Stimulated activated memory B cell treated with anti-CD40 and anti-IgM and Interleukin-4, amounts not matched to agents 10 μg/mL and 1 μg/mL and 100 μg/mL, for 72 hours (primary cell): ENCODE results near the gene KLHL1.
"Not testable (repeated sequence)": the region's sequence is repeated elsewhere in the genome, so short reads cannot be mapped to it uniquely, and the experiment has no call there.

Experiments used
- ATAC-seq: fragments of 150-1000 bp; cut with Tn5 transposase; 2 replicates; pipeline ENCODE4 v1.10.0; 2021
- H3K27ac Mint-ChIP-seq: one replicate; pipeline ENCODE4 v1.8.0; 2022; ENCODE audit warnings: mild to moderate bottlenecking, mixed read lengths
- H3K27me3 Mint-ChIP-seq: one replicate; pipeline ENCODE4 v1.8.0; 2022; ENCODE audit warnings: mixed read lengths
- H3K36me3 Mint-ChIP-seq: one replicate; pipeline ENCODE4 v1.8.0; 2022; ENCODE audit warnings: mixed read lengths
- H3K4me1 Mint-ChIP-seq: one replicate; pipeline ENCODE4 v1.8.0; 2022; ENCODE audit warnings: mixed read lengths
- H3K4me3 Mint-ChIP-seq: one replicate; pipeline ENCODE4 v1.8.0; 2022; ENCODE audit warnings: mild to moderate bottlenecking, moderate library complexity, mixed read lengths
- H3K9me3 Mint-ChIP-seq: one replicate; pipeline ENCODE4 v1.8.0; 2022; ENCODE audit warnings: mixed read lengths

Gene KLHL1, protein sequence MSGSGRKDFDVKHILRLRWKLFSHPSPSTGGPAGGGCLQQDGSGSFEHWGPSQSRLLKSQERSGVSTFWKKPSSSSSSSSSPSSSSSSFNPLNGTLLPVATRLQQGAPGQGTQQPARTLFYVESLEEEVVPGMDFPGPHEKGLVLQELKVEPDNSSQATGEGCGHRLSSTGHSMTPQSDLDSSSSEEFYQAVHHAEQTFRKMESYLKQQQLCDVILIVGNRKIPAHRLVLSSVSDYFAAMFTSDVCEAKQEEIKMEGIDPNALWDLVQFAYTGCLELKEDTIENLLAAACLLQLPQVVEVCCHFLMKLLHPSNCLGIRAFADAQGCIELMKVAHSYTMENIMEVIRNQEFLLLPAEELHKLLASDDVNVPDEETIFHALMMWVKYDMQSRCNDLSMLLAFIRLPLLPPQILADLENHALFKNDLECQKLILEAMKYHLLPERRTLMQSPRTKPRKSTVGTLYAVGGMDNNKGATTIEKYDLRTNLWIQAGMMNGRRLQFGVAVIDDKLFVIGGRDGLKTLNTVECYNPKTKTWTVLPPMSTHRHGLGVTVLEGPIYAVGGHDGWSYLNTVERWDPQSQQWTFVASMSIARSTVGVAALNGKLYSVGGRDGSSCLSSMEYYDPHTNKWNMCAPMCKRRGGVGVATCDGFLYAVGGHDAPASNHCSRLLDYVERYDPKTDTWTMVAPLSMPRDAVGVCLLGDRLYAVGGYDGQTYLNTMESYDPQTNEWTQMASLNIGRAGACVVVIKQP

GRCh38 chr13:70108356-70109105 lies at the start of gene KLHL1:
KLHL1 (minus strand) TSS chr13:70108452; CDS start chr13:70107699, 753 bp downstream.
- no peaks in the 10 kb centered on the region for H3K27me3 Mint-ChIP-seq
- H3K4me3 Mint-ChIP-seq = no peak within 1 kb of the TSS
- no peaks in the 10 kb centered on the region for H3K36me3 Mint-ChIP-seq
- no peak within 1 kb of the TSS for H3K27ac Mint-ChIP-seq
- no peak for ATAC-seq
- H3K9me3 Mint-ChIP-seq = peaks cover 8% of the 10 kb centered on the region
- H3K4me1 Mint-ChIP-seq = no peaks in the 10 kb centered on the region

- H3K9me3 Mint-ChIP-seq, H3K4me1 Mint-ChIP-seq, H3K27me3 Mint-ChIP-seq, H3K27ac Mint-ChIP-seq, H3K4me3 Mint-ChIP-seq, ATAC-seq, H3K36me3 Mint-ChIP-seq: not testable (repeated sequence)
Measured at GRCh38 chr13:70142658-70143057, 34.4 kb upstream of the KLHL1 start.

- Mint-ChIP-seq H3K27ac (no peak overlapping the region), H3K27me3 (no peaks in the 10 kb centered on the region), H3K4me3 (no peak overlapping the region), H3K4me1 (no peaks in the 10 kb centered on the region), H3K9me3 (peaks cover 4% of the 10 kb centered on the region), H3K36me3 (no peaks in the 10 kb centered on the region)
- ATAC-seq = no peak
Measured at GRCh38 chr13:70128098-70128497, 19.8 kb upstream of the KLHL1 start.

DNA sequence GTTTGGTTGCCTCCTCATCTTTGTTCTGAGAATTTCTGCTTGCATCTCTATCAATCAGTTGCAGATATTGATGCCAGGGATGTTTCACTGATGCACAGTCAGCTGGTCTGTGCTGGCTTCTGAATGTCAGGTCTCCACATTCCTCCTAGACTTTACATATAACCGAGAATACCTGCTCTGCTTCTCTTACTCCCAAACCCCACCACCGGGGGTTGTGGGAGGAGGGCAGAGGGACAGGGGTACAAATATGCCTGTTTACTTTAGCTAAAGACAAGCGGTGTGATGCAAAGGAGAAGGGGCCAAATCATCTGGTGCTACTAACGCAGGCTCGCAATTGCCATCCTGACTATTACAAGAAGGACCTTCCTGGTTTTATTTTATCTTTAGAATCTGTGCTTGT lies 17.4 kb upstream of the KLHL1 start:
- peaks cover 4% of the 10 kb centered on the region for H3K9me3 Mint-ChIP-seq

GRCh38 chr13:70117338-70117905 lies 9.2 kb upstream of the KLHL1 start:
- Mint-ChIP-seq H3K27ac (no peak overlapping the region), H3K4me1 (no peaks in the 10 kb centered on the region), H3K27me3 (no peaks in the 10 kb centered on the region), H3K9me3 (no peaks in the 10 kb centered on the region), H3K36me3 (no peaks in the 10 kb centered on the region), H3K4me3 (no peak overlapping the region)
- ATAC-seq = no peak

More for the DNA sequence above, 17.4 kb upstream of the KLHL1 start:
- no peak for ATAC-seq
- no peaks in the 10 kb centered on the region for H3K4me1 Mint-ChIP-seq
- no peak overlapping the region for H3K27ac Mint-ChIP-seq
- H3K27me3 Mint-ChIP-seq = no peaks in the 10 kb centered on the region
- H3K36me3 Mint-ChIP-seq = no peaks in the 10 kb centered on the region
- no peak overlapping the region for H3K4me3 Mint-ChIP-seq

DNA sequence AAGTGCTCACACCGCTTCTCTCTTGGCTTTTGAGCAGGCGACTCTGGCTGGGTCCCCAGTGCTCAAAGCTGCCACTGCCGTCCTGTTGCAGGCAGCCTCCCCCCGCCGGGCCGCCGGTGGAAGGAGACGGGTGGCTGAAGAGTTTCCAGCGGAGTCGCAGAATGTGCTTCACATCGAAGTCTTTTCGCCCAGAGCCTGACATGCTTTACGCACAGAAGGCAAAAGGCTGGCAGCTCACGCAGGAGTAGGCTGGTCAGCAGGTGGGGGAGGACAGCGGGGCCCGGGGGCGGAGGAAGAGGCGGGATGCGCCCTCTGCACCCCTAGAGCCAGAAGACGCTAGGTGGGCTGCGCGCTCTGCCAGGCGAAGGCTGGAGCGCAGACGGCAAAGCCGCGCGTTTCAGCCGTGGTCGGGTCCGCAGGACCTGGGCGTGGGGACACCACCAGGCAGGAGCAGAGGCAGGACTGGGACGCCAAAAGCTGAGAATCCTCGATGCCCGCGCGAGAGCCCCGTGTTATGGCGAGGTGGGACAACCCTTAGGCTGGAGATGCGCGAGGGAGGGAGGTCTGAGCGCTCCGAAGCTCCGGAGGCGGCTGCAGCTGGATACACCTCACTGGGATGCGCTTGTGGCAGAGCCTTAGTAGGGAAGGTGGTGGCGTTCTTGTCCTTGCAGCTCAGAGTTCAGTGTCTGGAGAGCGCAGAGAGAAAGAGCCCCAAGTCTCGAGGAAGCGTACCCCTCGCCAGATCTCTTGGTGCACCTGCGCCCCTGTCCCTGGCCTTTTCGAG lies 562 bp downstream of the KLHL1 start, which contains the start of gene ATXN8OS:
ATXN8OS (plus strand) TSS at position 329 of the 784 bp plus-strand sequence.
- peaks cover 13% of the 10 kb centered on the region for H3K9me3 Mint-ChIP-seq
- no peaks in the 10 kb centered on the region for H3K4me1 Mint-ChIP-seq
- no peak within 1 kb of the TSS for H3K4me3 Mint-ChIP-seq
- ATAC-seq = peak; percentile 45
- no peaks in the 10 kb centered on the region for H3K27me3 Mint-ChIP-seq
- H3K27ac Mint-ChIP-seq = no peak within 1 kb of the TSS
- no peaks in the 10 kb centered on the region for H3K36me3 Mint-ChIP-seq

DNA sequence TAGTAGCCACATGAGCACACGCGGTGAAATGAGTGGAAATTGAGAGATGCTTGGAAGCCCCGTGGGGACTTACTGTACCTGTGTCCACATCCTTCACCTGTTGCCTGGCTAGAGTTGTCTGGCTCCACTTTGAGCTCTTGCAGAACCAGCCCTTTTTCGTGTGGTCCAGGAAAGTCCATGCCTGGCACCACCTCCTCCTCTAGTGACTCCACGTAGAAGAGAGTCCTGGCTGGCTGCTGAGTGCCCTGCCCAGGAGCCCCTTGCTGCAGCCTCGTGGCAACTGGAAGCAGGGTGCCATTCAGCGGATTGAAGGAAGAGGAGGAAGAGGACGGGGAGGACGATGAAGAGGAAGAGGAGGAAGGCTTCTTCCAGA lies 1.1 kb downstream of the KLHL1 start:
- Mint-ChIP-seq H3K4me3 (no peak overlapping the region), H3K27me3 (no peaks in the 10 kb centered on the region), H3K27ac (no peak overlapping the region), H3K36me3 (no peaks in the 10 kb centered on the region), H3K9me3 (peaks cover 13% of the 10 kb centered on the region), H3K4me1 (no peaks in the 10 kb centered on the region)
- no peak for ATAC-seq

DNA sequence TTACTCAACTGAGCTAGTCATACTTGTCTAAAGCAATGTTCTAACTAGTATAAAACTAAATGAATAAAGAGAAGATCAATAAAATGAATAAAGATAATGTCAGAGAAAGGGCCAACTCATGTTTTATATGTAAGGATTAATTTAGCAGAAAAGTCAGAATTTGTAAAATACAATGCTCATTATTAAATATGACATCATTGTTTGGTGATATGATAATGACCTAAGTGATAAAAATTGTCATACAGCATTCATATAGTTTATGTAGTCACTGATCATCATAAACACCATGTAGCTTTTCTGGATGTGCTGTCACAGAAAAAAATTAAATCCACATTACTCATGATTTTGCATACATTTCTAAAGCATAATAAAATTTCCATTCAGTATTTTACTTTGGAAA lies 3.8 kb downstream of the KLHL1 start:
- Mint-ChIP-seq H3K27ac (no peak overlapping the region), H3K9me3 (peaks cover 7% of the 10 kb centered on the region), H3K27me3 (no peaks in the 10 kb centered on the region), H3K4me1 (no peaks in the 10 kb centered on the region), H3K4me3 (no peak overlapping the region), H3K36me3 (no peaks in the 10 kb centered on the region)
- ATAC-seq = no peak

DNA sequence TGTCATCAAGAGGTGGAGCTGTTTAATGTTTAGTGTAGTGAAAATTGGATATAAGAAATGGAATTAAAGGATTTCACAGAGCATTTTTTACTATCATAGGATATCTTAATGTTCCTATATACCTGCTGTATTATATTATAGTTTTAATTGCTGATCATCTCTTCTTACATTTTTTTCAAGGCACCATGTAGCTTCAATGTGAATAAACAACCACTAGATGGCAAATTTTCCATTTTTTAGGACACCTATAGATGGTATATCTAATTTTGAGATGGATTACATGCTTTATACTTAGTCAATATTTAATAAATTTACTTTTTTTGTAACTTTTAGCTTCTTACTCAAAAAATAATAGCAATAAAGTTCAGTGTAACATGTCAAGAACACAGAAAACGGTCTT lies 9.6 kb downstream of the KLHL1 start:
- no peak overlapping the region for H3K4me3 Mint-ChIP-seq
- ATAC-seq = no peak
- no peak overlapping the region for H3K27ac Mint-ChIP-seq
- no peaks in the 10 kb centered on the region for H3K36me3 Mint-ChIP-seq
- no peaks in the 10 kb centered on the region for H3K27me3 Mint-ChIP-seq
- H3K4me1 Mint-ChIP-seq = no peaks in the 10 kb centered on the region
- H3K9me3 Mint-ChIP-seq = peaks cover 5% of the 10 kb centered on the region

DNA sequence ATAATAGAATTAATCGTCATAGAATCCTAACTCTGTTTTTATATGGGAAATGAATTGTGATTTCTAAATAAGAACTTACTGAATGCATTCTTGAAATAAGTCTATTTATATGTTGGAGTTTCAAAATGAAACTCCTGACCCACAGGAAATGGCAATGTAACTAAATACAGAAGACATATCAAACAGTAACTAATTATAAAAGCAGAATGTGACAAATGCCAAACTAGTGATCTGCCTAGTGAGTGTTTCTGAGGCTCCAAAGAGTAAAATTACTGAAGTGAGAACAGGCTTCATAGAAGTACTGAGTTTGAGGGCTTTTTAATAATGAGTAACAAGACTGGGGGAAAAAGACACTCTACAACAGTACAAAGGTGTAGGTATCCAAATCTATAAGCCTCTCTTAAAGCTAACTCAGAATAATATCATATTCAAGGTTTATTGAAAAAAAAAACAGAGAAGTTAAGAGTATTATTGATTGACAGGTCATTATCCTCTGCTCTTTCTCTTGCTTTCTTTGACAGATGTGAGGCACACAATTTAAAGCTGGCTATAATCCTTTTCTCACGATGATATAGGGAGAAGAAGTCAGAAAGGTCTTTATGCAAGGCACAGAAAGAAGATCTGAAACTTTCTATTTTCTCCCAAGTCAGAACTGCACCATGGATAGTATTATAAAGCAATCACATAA lies 18.1 kb downstream of the KLHL1 start:
- Mint-ChIP-seq H3K9me3 (peaks cover 8% of the 10 kb centered on the region), H3K27ac (no peak overlapping the region), H3K36me3 (no peaks in the 10 kb centered on the region), H3K27me3 (no peaks in the 10 kb centered on the region), H3K4me3 (no peak overlapping the region), H3K4me1 (no peaks in the 10 kb centered on the region)
- ATAC-seq = no peak

GRCh38 chr13:70088926-70089325 lies 19.3 kb downstream of the KLHL1 start:
- Mint-ChIP-seq H3K4me3 (no peak overlapping the region), H3K27me3 (no peaks in the 10 kb centered on the region), H3K27ac (no peak overlapping the region), H3K36me3 (no peaks in the 10 kb centered on the region), H3K4me1 (no peaks in the 10 kb centered on the region), H3K9me3 (peaks cover 11% of the 10 kb centered on the region)
- ATAC-seq = no peak

GRCh38 chr13:70087247-70087646 lies 21.0 kb downstream of the KLHL1 start:
- no peaks in the 10 kb centered on the region for H3K36me3 Mint-ChIP-seq
- peaks cover 11% of the 10 kb centered on the region for H3K9me3 Mint-ChIP-seq
- H3K4me1 Mint-ChIP-seq = no peaks in the 10 kb centered on the region
- no peaks in the 10 kb centered on the region for H3K27me3 Mint-ChIP-seq
- no peak overlapping the region for H3K27ac Mint-ChIP-seq
- no peak for ATAC-seq
- no peak overlapping the region for H3K4me3 Mint-ChIP-seq

DNA sequence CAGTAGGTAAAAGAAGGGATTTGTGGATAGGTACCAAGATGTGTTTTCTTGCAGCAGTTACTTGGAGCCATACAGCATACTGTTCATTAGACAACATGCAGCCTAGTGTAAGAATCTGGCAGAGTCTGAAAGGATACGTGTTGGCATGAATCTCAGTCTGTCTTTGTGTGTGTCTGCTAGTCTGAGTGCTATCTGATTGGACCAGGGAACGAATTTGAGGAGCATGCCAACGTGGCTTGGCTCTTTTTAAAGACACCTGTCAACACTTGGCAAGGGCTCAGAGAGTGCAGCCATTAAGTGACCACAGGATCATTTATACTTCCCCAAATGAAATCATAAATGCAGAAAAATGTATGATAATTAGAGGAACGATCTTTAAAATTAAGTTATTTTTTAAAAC lies 28.2 kb downstream of the KLHL1 start:
- Mint-ChIP-seq H3K27me3 (no peaks in the 10 kb centered on the region), H3K9me3 (peaks cover 5% of the 10 kb centered on the region), H3K36me3 (no peaks in the 10 kb centered on the region), H3K4me1 (no peaks in the 10 kb centered on the region), H3K4me3 (no peak overlapping the region), H3K27ac (no peak overlapping the region)
- no peak for ATAC-seq

- Mint-ChIP-seq H3K4me1 (no peaks in the 10 kb centered on the region), H3K36me3 (no peaks in the 10 kb centered on the region), H3K9me3 (peaks cover 15% of the 10 kb centered on the region), H3K27ac (no peak overlapping the region), H3K4me3 (no peak overlapping the region), H3K27me3 (no peaks in the 10 kb centered on the region)
- no peak for ATAC-seq
Measured at GRCh38 chr13:70054572-70054971, 53.7 kb downstream of the KLHL1 start.
